HG03432 (cell line): ENCODE results near the gene ONECUT3.
"Not testable (repeated sequence)": the region's sequence is repeated elsewhere in the genome, so short reads cannot be mapped to it uniquely, and the experiment has no call there.

Experiments used
- ATAC-seq: cut with Tn5 transposase; IDR thresholded peaks from one replicate; pipeline ENCODE4 v1.9.1; 2021; ENCODE audit warnings: mild to moderate bottlenecking, moderate library complexity; ENCODE audit not compliant: unreplicated experiment

The ONECUT3 gene

GRCh38 chr19:1755467-1756171, 2.3 kb downstream of the ONECUT3 start:
- ATAC-seq = no peak

- no peak for ATAC-seq
Observed at GRCh38 chr19:1756264-1756663, 3.0 kb downstream of the ONECUT3 start.

DNA sequence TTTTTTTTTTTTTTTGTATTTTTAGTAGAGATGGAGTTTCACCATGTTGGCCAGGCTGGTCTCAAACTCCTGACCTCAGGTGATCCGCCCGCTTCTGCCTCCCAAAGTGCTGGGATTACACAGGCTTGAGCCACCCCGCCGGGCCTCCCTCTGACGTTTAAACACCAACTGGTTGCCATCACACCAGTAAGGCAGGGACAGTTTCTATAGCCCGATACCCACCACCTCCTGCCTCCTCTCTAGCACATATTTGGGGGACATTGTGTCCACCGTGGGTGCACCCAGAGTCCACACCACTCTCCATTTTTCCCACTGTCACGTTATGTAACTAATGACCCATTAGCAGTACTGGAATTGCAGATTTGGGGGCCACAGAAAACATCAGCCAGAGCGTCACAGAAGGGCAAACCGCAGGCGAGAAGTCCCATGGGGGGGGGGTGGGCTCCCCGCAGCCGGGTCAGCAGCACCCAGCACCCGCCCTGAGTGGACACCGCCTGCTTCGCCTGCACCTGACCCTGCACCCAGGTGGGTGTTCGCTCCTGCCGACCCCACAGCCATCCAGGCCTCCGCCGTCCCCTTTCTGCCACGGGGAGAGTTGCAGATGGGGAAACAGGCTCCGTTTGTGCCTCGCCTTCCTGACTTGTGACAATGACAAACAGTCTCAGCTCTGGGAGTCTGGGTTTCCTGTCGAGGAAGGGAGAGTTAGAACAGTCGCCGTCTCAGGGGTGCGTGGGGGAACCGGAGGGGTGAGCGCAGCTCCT, 3.6 kb downstream of the ONECUT3 start:
- no peak for ATAC-seq

GRCh38 chr19:1757468-1758230, 4.3 kb downstream of the ONECUT3 start:
- no peak for ATAC-seq

DNA sequence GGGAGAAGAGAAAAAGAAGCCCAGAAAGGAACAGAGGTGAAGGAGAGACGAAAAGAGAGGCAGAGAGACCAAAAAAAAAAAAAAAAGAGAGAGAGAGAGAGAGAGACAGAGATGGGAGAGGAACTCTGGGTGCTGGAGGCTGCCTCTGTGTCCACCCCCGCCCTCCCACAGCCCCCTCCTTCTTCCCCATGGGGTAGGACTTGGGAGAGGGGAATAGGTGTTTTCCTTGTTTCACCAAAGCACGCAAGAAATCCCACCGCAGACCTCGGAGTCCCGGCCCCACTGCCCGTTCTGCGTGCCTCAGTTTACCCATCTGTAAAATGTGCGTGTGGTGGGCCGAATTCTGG, 4.9 kb downstream of the ONECUT3 start:
- ATAC-seq = no peak

GRCh38 chr19:1758959-1759903, 5.9 kb downstream of the ONECUT3 start:
- no peak for ATAC-seq

DNA sequence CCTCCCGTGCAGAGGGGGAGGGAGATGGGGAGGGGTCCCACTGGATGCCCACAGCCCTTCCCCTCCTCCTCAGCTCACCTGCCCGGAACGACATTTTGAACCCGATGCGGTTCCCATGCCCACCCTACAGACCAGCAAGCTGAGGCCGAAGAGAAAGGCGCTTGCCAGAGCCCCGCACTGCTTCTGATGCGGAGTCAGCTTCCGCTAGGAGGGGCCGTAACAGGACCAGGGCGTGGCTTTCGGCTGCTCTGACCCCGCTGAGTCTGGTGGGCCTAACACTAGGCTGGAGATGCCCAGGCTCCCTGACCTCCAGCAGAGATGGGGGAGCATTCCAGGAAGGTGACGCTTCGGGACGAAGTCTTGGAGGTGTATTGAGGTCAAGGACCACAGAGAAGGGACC, 6.7 kb downstream of the ONECUT3 start:
- ATAC-seq = no peak

DNA sequence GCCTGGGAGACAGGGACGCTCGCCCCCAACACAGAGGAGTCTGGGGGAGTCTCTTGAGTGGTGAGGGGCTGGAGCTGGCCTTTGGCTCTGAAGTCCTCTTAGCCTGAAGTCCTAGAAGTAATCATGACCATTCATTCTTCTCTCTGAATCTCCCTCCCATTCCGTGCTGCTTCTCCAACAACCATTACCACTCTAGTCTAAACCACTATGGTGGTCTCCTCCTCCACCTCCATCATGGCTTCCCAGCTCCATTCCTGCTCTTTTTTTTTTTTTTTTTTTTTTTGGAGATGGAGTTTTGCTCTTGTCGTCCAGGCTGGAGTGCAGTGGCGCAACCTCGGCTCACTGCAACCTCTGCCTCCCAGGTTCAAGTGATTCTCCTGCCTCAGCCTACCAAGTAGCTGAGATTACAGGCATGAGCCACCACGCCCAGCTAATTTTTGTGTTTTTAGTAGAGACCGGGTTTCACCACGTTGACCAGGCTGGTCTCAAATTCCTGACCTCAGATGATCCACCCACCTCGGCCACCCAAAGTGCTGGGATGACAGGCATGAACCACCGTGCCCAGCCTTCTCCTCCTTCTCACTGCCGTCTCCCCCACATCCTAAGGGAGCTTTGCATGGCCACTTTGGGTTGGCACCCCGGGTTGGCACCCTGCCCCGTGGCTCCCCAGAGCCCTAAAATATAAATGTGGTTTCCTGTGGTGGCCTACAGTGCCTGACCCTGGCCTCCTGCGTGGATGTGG, 7.7 kb downstream of the ONECUT3 start:
- ATAC-seq = not testable (repeated sequence)

GRCh38 chr19:1761528-1762242, 8.4 kb downstream of the ONECUT3 start:
- no peak for ATAC-seq

GRCh38 chr19:1762243-1763117, 9.2 kb downstream of the ONECUT3 start:
- no peak for ATAC-seq

DNA sequence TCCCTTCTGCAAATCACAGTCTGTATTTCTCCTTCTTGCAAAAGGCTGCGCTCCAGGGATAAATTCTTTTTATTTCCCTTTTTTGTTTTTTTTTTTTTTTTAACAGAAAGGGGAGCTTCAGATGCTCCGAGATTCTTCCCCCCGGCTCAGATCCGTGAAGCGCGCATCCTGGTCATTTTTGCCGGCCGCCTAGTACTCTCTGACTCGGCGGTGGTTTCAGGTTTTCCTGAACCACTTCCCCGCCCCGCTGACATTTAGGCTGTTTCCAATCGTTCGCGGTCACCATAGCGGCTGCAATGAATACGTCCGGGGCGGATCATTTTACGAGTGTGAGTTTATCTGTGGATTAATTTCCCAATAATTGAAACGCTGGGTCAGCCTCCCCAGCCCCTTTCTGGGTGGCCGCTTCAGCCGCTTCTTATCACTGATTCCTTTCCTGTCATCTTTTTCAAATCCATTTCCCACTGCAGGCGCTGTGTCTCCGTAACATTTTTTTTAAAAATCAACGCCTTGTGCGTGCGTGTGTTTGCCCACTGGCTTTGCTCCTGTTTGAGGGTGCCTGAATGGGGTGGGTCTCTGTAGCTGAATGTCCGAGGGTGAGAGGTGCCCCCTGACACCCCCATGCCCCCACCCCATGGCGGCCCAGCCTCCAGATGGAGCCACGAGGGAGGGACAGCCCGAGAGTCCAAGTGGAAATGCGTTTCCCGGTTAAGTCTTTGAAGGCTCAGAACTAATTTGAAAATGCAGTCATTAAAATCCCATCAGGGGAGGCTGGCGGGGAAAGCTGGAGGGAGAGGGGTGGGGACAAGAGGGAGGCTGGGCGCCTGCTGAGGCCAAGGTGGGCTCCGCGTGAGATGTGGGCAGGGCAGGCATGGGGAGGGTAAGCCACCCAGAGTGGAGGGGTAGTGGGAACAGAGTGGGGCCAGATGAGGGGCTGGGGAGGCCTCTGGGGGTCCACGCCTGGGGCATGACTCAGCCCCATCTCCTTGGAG, 10.6 kb downstream of the ONECUT3 start:
- ATAC-seq = no peak

DNA sequence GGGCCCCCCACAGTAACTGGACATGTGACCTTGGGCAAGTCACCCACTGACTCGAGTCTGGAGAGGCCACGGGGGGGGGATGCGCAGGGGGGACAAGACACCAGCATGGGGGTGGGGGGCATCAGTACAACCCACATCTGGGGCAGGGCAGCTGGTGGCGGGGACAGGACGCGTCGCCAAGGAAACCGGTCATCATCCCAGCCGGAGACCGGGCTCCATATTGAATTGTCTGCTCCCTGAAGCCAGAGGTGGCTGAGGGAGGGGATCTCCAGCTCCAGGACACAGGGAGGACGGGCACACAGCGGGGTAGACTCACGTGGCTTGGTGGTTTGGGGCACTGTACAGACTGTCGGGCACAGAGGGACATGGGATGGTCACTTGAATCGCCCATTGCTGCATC, 11.4 kb downstream of the ONECUT3 start:
- no peak for ATAC-seq

GRCh38 chr19:1765232-1765903, 12.1 kb downstream of the ONECUT3 start:
- ATAC-seq = no peak

- ATAC-seq = no peak
Observed at GRCh38 chr19:1765904-1766799, 12.8 kb downstream of the ONECUT3 start.

DNA sequence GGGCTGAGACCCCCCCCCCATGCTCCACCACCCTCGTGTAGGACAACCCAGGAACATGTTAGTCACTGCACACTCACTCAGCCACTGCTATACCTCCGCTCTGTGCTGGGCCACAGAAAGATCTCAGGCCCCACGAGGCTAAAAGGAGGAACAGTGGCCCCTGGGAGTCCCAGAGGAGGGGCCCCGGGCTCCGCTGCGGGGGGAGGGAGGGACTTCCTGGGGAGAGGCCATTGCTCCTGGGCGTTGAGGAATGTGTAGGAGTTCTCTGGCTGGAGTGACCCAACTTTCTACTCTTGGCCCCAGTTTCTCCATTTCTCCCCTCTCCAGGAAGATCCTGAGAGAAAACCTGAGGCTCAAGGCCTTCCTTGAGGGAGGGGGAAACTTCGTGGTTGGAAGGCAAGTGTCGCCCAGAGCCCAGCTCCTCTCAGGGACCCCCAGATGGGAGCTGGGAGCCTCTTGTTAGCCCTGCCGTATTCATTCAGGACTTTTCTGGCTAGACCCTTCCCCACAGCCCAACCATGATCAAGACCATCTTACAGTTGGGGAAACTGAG, 13.6 kb downstream of the ONECUT3 start:
- no peak for ATAC-seq
